ENCODE measurements around the gene UNC79.

Gene UNC79

DNA sequence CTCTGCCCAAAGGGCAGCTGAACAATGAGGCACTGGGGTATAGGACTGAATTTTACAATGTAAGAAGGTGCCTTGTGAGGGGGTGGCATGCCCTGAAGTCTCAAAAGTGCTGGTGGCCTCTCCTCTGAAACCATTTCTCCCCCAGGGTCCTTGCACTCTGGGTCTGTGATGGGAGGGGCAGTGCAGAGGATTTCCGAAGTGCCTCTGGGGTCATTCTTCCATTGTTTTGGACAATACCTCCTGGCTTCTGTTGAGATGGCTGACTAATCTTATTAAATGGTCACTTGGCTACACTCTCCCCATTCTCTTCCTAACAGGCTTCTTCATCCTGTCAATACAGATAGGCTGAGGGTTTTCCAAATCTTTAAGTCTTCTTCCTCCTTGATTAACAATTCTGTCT is 59.3 kb downstream of the UNC79 start:
- POLR2A ChIA-PET, result no interaction called here
- Histone ChIP-seq H3K36me3 (ENCODE audit: control insufficient read depth in 2 of 2, insufficient read depth in 1 of 2, low read length in 2 of 2) (no peaks in the 10 kb centered on the region), H3K27ac (ENCODE audit: extremely low read depth, low read depth, low read length) (no peak overlapping the region), H3K4me3 (ENCODE audit: low read depth, low read length) (no peak overlapping the region), H3K9me3 (ENCODE audit: control insufficient read depth, insufficient read depth, low read depth, low read length) (no peaks in the 10 kb centered on the region), H3K4me1 (ENCODE audit: control insufficient read depth, insufficient read depth, low read length) (no peaks in the 10 kb centered on the region)
- CTCF ChIA-PET, result no interaction called here
- TF ChIP-seq, protein P1, sequence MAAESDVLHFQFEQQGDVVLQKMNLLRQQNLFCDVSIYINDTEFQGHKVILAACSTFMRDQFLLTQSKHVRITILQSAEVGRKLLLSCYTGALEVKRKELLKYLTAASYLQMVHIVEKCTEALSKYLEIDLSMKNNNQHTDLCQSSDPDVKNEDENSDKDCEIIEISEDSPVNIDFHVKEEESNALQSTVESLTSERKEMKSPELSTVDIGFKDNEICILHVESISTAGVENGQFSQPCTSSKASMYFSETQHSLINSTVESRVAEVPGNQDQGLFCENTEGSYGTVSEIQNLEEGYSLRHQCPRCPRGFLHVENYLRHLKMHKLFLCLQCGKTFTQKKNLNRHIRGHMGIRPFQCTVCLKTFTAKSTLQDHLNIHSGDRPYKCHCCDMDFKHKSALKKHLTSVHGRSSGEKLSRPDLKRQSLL (tag by site-specific recombination; IDR thresholded peaks at IDR 0.05), result no peak
- TF ChIP-seq, protein P2, sequence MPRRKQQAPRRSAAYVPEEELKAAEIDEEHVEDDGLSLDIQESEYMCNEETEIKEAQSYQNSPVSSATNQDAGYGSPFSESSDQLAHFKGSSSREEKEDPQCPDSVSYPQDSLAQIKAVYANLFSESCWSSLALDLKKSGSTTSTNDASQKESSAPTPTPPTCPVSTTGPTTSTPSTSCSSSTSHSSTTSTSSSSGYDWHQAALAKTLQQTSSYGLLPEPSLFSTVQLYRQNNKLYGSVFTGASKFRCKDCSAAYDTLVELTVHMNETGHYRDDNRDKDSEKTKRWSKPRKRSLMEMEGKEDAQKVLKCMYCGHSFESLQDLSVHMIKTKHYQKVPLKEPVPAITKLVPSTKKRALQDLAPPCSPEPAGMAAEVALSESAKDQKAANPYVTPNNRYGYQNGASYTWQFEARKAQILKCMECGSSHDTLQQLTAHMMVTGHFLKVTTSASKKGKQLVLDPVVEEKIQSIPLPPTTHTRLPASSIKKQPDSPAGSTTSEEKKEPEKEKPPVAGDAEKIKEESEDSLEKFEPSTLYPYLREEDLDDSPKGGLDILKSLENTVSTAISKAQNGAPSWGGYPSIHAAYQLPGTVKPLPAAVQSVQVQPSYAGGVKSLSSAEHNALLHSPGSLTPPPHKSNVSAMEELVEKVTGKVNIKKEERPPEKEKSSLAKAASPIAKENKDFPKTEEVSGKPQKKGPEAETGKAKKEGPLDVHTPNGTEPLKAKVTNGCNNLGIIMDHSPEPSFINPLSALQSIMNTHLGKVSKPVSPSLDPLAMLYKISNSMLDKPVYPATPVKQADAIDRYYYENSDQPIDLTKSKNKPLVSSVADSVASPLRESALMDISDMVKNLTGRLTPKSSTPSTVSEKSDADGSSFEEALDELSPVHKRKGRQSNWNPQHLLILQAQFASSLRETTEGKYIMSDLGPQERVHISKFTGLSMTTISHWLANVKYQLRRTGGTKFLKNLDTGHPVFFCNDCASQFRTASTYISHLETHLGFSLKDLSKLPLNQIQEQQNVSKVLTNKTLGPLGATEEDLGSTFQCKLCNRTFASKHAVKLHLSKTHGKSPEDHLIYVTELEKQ (tag by site-specific recombination; IDR thresholded peaks at IDR 0.05; ENCODE audit: borderline replicate concordance), result no peak
- TF ChIP-seq ZNF610 (tag by site-specific recombination; IDR thresholded peaks at IDR 0.05; ENCODE audit: borderline replicate concordance), result no peak
- TF ChIP-seq, protein P3, sequence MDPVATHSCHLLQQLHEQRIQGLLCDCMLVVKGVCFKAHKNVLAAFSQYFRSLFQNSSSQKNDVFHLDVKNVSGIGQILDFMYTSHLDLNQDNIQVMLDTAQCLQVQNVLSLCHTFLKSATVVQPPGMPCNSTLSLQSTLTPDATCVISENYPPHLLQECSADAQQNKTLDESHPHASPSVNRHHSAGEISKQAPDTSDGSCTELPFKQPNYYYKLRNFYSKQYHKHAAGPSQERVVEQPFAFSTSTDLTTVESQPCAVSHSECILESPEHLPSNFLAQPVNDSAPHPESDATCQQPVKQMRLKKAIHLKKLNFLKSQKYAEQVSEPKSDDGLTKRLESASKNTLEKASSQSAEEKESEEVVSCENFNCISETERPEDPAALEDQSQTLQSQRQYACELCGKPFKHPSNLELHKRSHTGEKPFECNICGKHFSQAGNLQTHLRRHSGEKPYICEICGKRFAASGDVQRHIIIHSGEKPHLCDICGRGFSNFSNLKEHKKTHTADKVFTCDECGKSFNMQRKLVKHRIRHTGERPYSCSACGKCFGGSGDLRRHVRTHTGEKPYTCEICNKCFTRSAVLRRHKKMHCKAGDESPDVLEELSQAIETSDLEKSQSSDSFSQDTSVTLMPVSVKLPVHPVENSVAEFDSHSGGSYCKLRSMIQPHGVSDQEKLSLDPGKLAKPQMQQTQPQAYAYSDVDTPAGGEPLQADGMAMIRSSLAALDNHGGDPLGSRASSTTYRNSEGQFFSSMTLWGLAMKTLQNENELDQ (tag by site-specific recombination; IDR thresholded peaks at IDR 0.05; ENCODE audit: low read depth), result no peak
- no peak for TF ChIP-seq REPIN1 (tag by site-specific recombination; IDR thresholded peaks at IDR 0.05; ENCODE audit: low read depth)
- no peak for TF ChIP-seq ZNF416 (tag by site-specific recombination; IDR thresholded peaks at IDR 0.05)
- TF ChIP-seq ZBTB7A (tag by site-specific recombination; IDR thresholded peaks at IDR 0.05; ENCODE audit: low read depth), result no peak
- TF ChIP-seq ZIC2 (tag by site-specific recombination; IDR thresholded peaks at IDR 0.05), result no peak
- TF ChIP-seq ZNF19 (tag by site-specific recombination; IDR thresholded peaks at IDR 0.05; ENCODE audit: low read depth), result no peak
- TF ChIP-seq, protein P4, sequence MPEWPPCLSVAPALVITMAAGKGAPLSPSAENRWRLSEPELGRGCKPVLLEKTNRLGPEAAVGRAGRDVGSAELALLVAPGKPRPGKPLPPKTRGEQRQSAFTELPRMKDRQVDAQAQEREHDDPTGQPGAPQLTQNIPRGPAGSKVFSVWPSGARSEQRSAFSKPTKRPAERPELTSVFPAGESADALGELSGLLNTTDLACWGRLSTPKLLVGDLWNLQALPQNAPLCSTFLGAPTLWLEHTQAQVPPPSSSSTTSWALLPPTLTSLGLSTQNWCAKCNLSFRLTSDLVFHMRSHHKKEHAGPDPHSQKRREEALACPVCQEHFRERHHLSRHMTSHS (tag by site-specific recombination; IDR thresholded peaks at IDR 0.05), result no peak
- no peak for TF ChIP-seq ZNF558 (tag by site-specific recombination; IDR thresholded peaks at IDR 0.05)

DNA sequence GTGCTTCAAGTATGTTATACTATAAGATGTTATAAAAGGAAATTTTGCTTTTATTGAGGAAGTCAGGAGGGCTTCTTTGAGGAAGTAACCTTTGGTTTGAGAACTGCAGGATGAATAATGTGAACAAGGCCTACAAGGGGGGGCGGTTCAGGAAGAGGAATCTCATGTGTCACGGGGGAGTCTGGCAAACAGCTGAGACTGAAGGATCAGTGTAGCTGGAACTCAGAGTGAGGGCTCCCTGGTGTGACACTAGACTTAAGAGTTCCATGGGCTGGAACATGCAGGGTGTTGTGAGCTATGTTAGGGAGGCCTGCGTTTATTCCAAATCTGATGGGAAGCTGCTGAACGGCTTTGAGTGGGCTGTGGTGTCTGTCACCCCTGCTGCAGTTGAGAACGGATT is 62.3 kb downstream of the UNC79 start:
- CTCF ChIA-PET, result no interaction called here
- H3K4me3 ChIP-seq (ENCODE audit: low read depth, low read length), result no peak overlapping the region
- POLR2A ChIA-PET, result no interaction called here
- H3K36me3 ChIP-seq (ENCODE audit: control insufficient read depth in 2 of 2, insufficient read depth in 1 of 2, low read length in 2 of 2), result no peaks in the 10 kb centered on the region
- H3K4me1 ChIP-seq (ENCODE audit: control insufficient read depth, insufficient read depth, low read length), result no peaks in the 10 kb centered on the region
- H3K9me3 ChIP-seq (ENCODE audit: control insufficient read depth, insufficient read depth, low read depth, low read length), result no peaks in the 10 kb centered on the region
- no peak overlapping the region for H3K27ac ChIP-seq (ENCODE audit: extremely low read depth, low read depth, low read length)
- TF ChIP-seq SETDB1 (IDR thresholded peaks at IDR 0.05; ENCODE audit: insufficient read length, low read length) (no peak), ZNF529 (tag by site-specific recombination; IDR thresholded peaks at IDR 0.05; ENCODE audit: insufficient replicate concordance) (no peak), ZFP41 (tag by site-specific recombination; IDR thresholded peaks at IDR 0.05; ENCODE audit: borderline replicate concordance) (no peak), ZNF664 (tag by site-specific recombination; IDR thresholded peaks at IDR 0.05) (no peak), ZNF16 (tag by site-specific recombination; IDR thresholded peaks at IDR 0.05; ENCODE audit: low read depth) (no peak), ZNF660 (tag by site-specific recombination; IDR thresholded peaks at IDR 0.05) (no peak), ZNF830 (tag by site-specific recombination; IDR thresholded peaks at IDR 0.05; ENCODE audit: low read depth) (no peak), ZNF324 (tag by site-specific recombination; IDR thresholded peaks at IDR 0.05) (no peak), ZBTB17 (tag by site-specific recombination; IDR thresholded peaks at IDR 0.05) (no peak), KLF16 (tag by site-specific recombination; IDR thresholded peaks at IDR 0.05) (no peak), ZNF394 (tag by site-specific recombination; IDR thresholded peaks at IDR 0.05; ENCODE audit: borderline replicate concordance) (no peak), ZNF311 (tag by site-specific recombination; IDR thresholded peaks at IDR 0.05; ENCODE audit: borderline replicate concordance) (no peak)
- TF ChIP-seq, protein P5, sequence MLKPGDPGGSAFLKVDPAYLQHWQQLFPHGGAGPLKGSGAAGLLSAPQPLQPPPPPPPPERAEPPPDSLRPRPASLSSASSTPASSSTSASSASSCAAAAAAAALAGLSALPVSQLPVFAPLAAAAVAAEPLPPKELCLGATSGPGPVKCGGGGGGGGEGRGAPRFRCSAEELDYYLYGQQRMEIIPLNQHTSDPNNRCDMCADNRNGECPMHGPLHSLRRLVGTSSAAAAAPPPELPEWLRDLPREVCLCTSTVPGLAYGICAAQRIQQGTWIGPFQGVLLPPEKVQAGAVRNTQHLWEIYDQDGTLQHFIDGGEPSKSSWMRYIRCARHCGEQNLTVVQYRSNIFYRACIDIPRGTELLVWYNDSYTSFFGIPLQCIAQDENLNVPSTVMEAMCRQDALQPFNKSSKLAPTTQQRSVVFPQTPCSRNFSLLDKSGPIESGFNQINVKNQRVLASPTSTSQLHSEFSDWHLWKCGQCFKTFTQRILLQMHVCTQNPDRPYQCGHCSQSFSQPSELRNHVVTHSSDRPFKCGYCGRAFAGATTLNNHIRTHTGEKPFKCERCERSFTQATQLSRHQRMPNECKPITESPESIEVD (tag by site-specific recombination; IDR thresholded peaks at IDR 0.05), result no peak
- TF ChIP-seq, protein P3 (tag by site-specific recombination; IDR thresholded peaks at IDR 0.05; ENCODE audit: low read depth), result no peak

Measured in HEK293 (cell line).